Ishikawa (cell line): ENCODE measurements around the gene C14orf132.

ENCODE experiments used
- CREB1 ChIP-seq: IDR thresholded peaks from 2 replicates; pipeline ENCODE4 v1.6.1; 2012; ENCODE audit warnings: low read depth
- EP300 ChIP-seq: IDR thresholded peaks from 2 replicates; pipeline ENCODE4 v1.6.1; 2012; ENCODE audit warnings: borderline replicate concordance
- FOXM1 ChIP-seq: IDR thresholded peaks from 2 replicates; pipeline ENCODE4 v1.6.1; 2012; ENCODE audit warnings: low read depth, borderline replicate concordance
- MAX ChIP-seq: IDR thresholded peaks from 2 replicates; pipeline ENCODE4 v1.6.1; 2012
- NFIC ChIP-seq: IDR thresholded peaks from 2 replicates; pipeline ENCODE4 v1.6.1; 2012
- RAD21 ChIP-seq: IDR thresholded peaks from 2 replicates; pipeline ENCODE4 v1.6.1; 2012; ENCODE audit warnings: low read depth
- TAF1 ChIP-seq: IDR thresholded peaks from 2 replicates; pipeline ENCODE4 v1.6.1; 2012; ENCODE audit warnings: low read depth, mild to moderate bottlenecking
- TEAD4 ChIP-seq: IDR thresholded peaks from 2 replicates; pipeline ENCODE4 v1.6.1; 2012
- USF1 ChIP-seq: IDR thresholded peaks from 2 replicates; pipeline ENCODE4 v1.6.1; 2012
- YY1 ChIP-seq: IDR thresholded peaks from 2 replicates; pipeline ENCODE4 v1.6.1; 2012; ENCODE audit warnings: low read depth

GRCh38 chr14:96038920-96039632, at the start of gene C14orf132:
- TF ChIP-seq TEAD4 (no peak), RAD21 (no peak), EP300 (no peak), MAX (no peak), FOXM1 (no peak), TAF1 (no peak), USF1 (peak; percentile 77), NFIC (no peak), YY1 (no peak), CREB1 (no peak)
